IMR-90 (cell line): ENCODE measurements around the gene XAF1. TPM values are rescaled to one million over a fixed set of nuclear protein-coding genes. Genes with fewer than 3 reads are reported as not detected.

Source experiments
- ATAC-seq: fragments of 200-7000 bp; cut with Tn5 transposase; 2 replicates; pipeline ENCODE4 v1.9.1; 2020; ENCODE audit warnings: low read depth, mild to moderate bottlenecking, moderate library complexity
- BruUV-seq: library from RNA; stranded (reverse); fragments of 400-500 nt; replicated peaks from 2 replicates; lab custom pipeline; 2021; lab: Mats Ljungman, UMichigan
- CTCF ChIA-PET: fragments of 300-600 bp; formaldehyde crosslinking; extraction: SDS; loops from one replicate; lab custom pipeline; 2021; ENCODE audit warnings: antibody characterized with exemption; lab: Yijun Ruan, JAX
- POLR2A ChIA-PET: fragments of 300-600 bp; sonication (Branson Sonifier 250); formaldehyde crosslinking; loops from one replicate; lab custom pipeline; 2022; ENCODE audit warnings: antibody characterized with exemption; ENCODE audit not compliant: unreplicated experiment; lab: Charles Lee
- DNase-seq: peaks from one replicate; pipeline ENCODE4 v3.0.0; 2013
- H2AFZ ChIP-seq: replicated peaks from 2 replicates; pipeline ENCODE3; 2013; ENCODE audit warnings: low read length, mild to moderate bottlenecking; ENCODE audit not compliant: poor library complexity
- H2AK5ac ChIP-seq: 2 replicates; pipeline ENCODE4 v1.6.1; 2013; ENCODE audit warnings: low read depth, low read length, inconsistent platforms
- H2AK9ac ChIP-seq: replicated peaks from 2 replicates; pipeline ENCODE3; 2013; ENCODE audit warnings: mild to moderate bottlenecking, low read depth, low read length, moderate library complexity; ENCODE audit not compliant: poor library complexity
- H2BK120ac ChIP-seq: 2 replicates; pipeline ENCODE4 v1.6.1; 2013; ENCODE audit warnings: low read depth, low read length, inconsistent platforms
- H2BK15ac ChIP-seq: 3 replicates; pipeline ENCODE4 v1.6.1; 2013; ENCODE audit warnings: low read depth, low read length, inconsistent platforms
- H2BK20ac ChIP-seq: 2 replicates; pipeline ENCODE4 v1.6.1; 2013; ENCODE audit warnings: low read depth, mild to moderate bottlenecking, inconsistent platforms, low read length, moderate library complexity
- H2BK5ac ChIP-seq: 2 replicates; pipeline ENCODE4 v1.6.1; 2013; ENCODE audit warnings: mild to moderate bottlenecking, low read depth, low read length, inconsistent platforms; ENCODE audit not compliant: poor library complexity, severe bottlenecking
- H3K14ac ChIP-seq: replicated peaks from 2 replicates; pipeline ENCODE4 v1.6.1; 2013; ENCODE audit warnings: low read depth, low read length, inconsistent platforms
- H3K18ac ChIP-seq: 2 replicates; pipeline ENCODE4 v1.6.1; 2013; ENCODE audit warnings: low read depth, low read length, control low read depth
- H3K23ac ChIP-seq: 2 replicates; pipeline ENCODE4 v1.6.1; 2013; ENCODE audit warnings: low read depth, low read length, inconsistent platforms
- H3K27ac ChIP-seq: 2 replicates; pipeline ENCODE4 v1.5.1; 2013; ENCODE audit warnings: mild to moderate bottlenecking, control low read depth, low read length; ENCODE audit not compliant: insufficient read depth
- H3K27me3 ChIP-seq: 2 replicates; pipeline ENCODE4 v1.6.1; 2013; ENCODE audit warnings: low read length; ENCODE audit not compliant: control insufficient read depth, insufficient read depth
- H3K36me3 ChIP-seq: 2 replicates; pipeline ENCODE4 v1.6.1; 2013; ENCODE audit warnings: low read length, mixed read lengths; ENCODE audit not compliant: control insufficient read depth, insufficient read depth
- H3K4ac ChIP-seq: 2 replicates; pipeline ENCODE4 v1.6.1; 2013; ENCODE audit warnings: low read depth, low read length, inconsistent platforms
- H3K4me1 ChIP-seq: 2 replicates; pipeline ENCODE4 v1.6.1; 2013; ENCODE audit warnings: low read length, mixed read lengths; ENCODE audit not compliant: control insufficient read depth, insufficient read depth
- H3K4me2 ChIP-seq: 2 replicates; pipeline ENCODE4 v1.6.1; 2013; ENCODE audit warnings: low read depth, mild to moderate bottlenecking, control low read depth, low read length, moderate library complexity
- H3K4me3 ChIP-seq: 2 replicates; pipeline ENCODE4 v1.5.1; 2013; ENCODE audit warnings: low read depth, mild to moderate bottlenecking, control low read depth, low read length, moderate library complexity; ENCODE audit not compliant: insufficient read depth
- H3K56ac ChIP-seq: 2 replicates; pipeline ENCODE4 v1.6.1; 2013; ENCODE audit warnings: low read length, inconsistent platforms; ENCODE audit not compliant: insufficient read depth; ENCODE audit errors: extremely low read depth
- H3K79me1 ChIP-seq, 2 experiments: 2 replicates each; pipeline ENCODE4 v1.6.1; 2013; ENCODE audit warnings: low read length in 2 of 2, inconsistent platforms in 1 of 2, low read depth in 1 of 2
- H3K9ac ChIP-seq: 2 replicates; pipeline ENCODE4 v1.6.1; 2013; ENCODE audit warnings: low read depth, low read length, control low read depth
- H3K9me1 ChIP-seq: 2 replicates; pipeline ENCODE4 v1.6.1; 2013; ENCODE audit warnings: low read length, inconsistent platforms; ENCODE audit not compliant: insufficient read depth
- H3K9me3 ChIP-seq: 2 replicates; pipeline ENCODE4 v1.6.1; 2013; ENCODE audit warnings: low read length; ENCODE audit not compliant: control insufficient read depth, insufficient read depth
- H4K20me1 ChIP-seq: 2 replicates; pipeline ENCODE4 v1.6.1; 2013; ENCODE audit warnings: low read length, inconsistent platforms; ENCODE audit not compliant: insufficient read depth
- H4K5ac ChIP-seq: 2 replicates; pipeline ENCODE4 v1.6.1; 2013; ENCODE audit warnings: mild to moderate bottlenecking, low read depth, low read length, control low read depth
- H4K8ac ChIP-seq, 2 experiments: 2 replicates each; pipeline ENCODE4 v1.6.1; 2013; ENCODE audit warnings: low read depth in 2 of 2, low read length in 2 of 2, control low read depth in 1 of 2, inconsistent platforms in 1 of 2
- H4K91ac ChIP-seq: 2 replicates; pipeline ENCODE4 v1.6.1; 2013; ENCODE audit warnings: low read depth, low read length, inconsistent platforms; ENCODE audit not compliant: insufficient read depth
- BHLHE40 ChIP-seq: fragments of 150-350 bp; IDR thresholded peaks from 2 replicates; pipeline ENCODE4 v1.6.1; 2016; ENCODE audit warnings: mild to moderate bottlenecking, low read depth, low read length
- CEBPB ChIP-seq: IDR thresholded peaks from 2 replicates; pipeline ENCODE4 v1.6.1; 2012; ENCODE audit warnings: low read depth, low read length, improper control_type of control experiment
- CHD1 ChIP-seq: IDR thresholded peaks from 2 replicates; pipeline ENCODE4 v1.6.1; 2012; ENCODE audit warnings: low read depth, low read length, improper control_type of control experiment
- FOS ChIP-seq: fragments of 150-350 bp; IDR thresholded peaks from 2 replicates; pipeline ENCODE4 v1.6.1; 2016; ENCODE audit warnings: low read depth, low read length
- MAFK ChIP-seq: IDR thresholded peaks from 2 replicates; pipeline ENCODE4 v1.6.1; 2012; ENCODE audit warnings: low read depth, low read length, improper control_type of control experiment
- MAZ ChIP-seq: IDR thresholded peaks from 2 replicates; pipeline ENCODE4 v1.6.1; 2012; ENCODE audit warnings: low read depth, mild to moderate bottlenecking, low read length, improper control_type of control experiment, moderate library complexity, borderline replicate concordance
- MXI1 ChIP-seq: IDR thresholded peaks from 2 replicates; pipeline ENCODE4 v1.6.1; 2012; ENCODE audit warnings: low read depth, mild to moderate bottlenecking, low read length, moderate library complexity, borderline replicate concordance
- NFE2L2 ChIP-seq: fragments of 150-350 bp; IDR thresholded peaks from 2 replicates; pipeline ENCODE4 v1.6.1; 2016; ENCODE audit warnings: low read depth, mild to moderate bottlenecking, low read length
- POLR2A ChIP-seq: IDR thresholded peaks from 2 replicates; pipeline ENCODE4 v1.6.1; 2012; ENCODE audit warnings: mild to moderate bottlenecking, low read depth, low read length
- RAD21 ChIP-seq: IDR thresholded peaks from 2 replicates; pipeline ENCODE4 v1.6.1; 2012; ENCODE audit warnings: low read length, improper control_type of control experiment
- RCOR1 ChIP-seq: IDR thresholded peaks from 2 replicates; pipeline ENCODE4 v1.6.1; 2012; ENCODE audit warnings: mild to moderate bottlenecking, low read length, improper control_type of control experiment; ENCODE audit not compliant: insufficient replicate concordance
- RFX5 ChIP-seq: IDR thresholded peaks from 2 replicates; pipeline ENCODE4 v1.8.0; 2012; ENCODE audit warnings: low read depth, mild to moderate bottlenecking, low read length, moderate library complexity
- SMC3 ChIP-seq: fragments of 150-350 bp; IDR thresholded peaks from 2 replicates; pipeline ENCODE4 v1.6.1; 2016; ENCODE audit warnings: low read depth, mild to moderate bottlenecking, antibody characterized with exemption, low read length, moderate library complexity
- WGBS, 2 experiments: methylation state at CpG; one replicate each; pipeline versions ENCODE4 v1.1.5 to v1.1.7; 2013; ENCODE audit warnings: missing lambda C conversion rate in 2 of 2; ENCODE audit not compliant: insufficient read length in 1 of 2; ENCODE audit errors: extremely low coverage in 2 of 2; 5-methylcytosine and 5-hydroxymethylcytosine counted together
- dilution Hi-C: fragments of 300-500 bp; cut with HindIII; formaldehyde crosslinking; loops from one replicate; pipeline ENCODE4 v1.14.3; 2018; ENCODE audit warnings: low sequenced_read_pairs; ENCODE audit not compliant: unreplicated experiment
- in situ Hi-C: fragments of 300-500 bp; cut with MboI; formaldehyde crosslinking; loops from 3 replicates; pipeline ENCODE4 v1.14.3; 2019; ENCODE audit warnings: low sequenced_read_pairs, inconsistent platforms, mixed read lengths
- intact Hi-C: fragments of 100-400 bp; cut with micrococcal nuclease; formaldehyde crosslinking; loops from 2 replicates; pipeline ENCODE4 v1.10.0; 2022
- polyA plus RNA-seq, 3 experiments: library from polyadenylated mRNA; depleted of rRNA; stranded (reverse); fragments of >200 nt; gene quantifications; 2 replicates each; pipeline ENCODE4 v1.2.3, GENCODE V29; 2012; ENCODE audit warnings: low replicate concordance in 1 of 3
- total RNA-seq: library from RNA; depleted of rRNA; stranded (reverse); fragments of >200 nt; gene quantifications from 2 replicates; pipeline ENCODE4 v1.2.3, GENCODE V29; 2012
- TF ChIP-seq, protein P1 (sequence below): conservative IDR thresholded peaks from 2 replicates; pipeline ENCODE4 v1.5.1; 2012; ENCODE audit warnings: mild to moderate bottlenecking, low read depth, low read length, improper control_type of control experiment
- TF ChIP-seq, protein P2 (sequence below): fragments of 150-350 bp; IDR thresholded peaks from 2 replicates; pipeline ENCODE4 v1.6.1; 2016; ENCODE audit warnings: low read depth, mild to moderate bottlenecking, low read length, moderate library complexity, borderline replicate concordance
- TF ChIP-seq, protein P3 (sequence below): fragments of 150-350 bp; IDR thresholded peaks from 2 replicates; pipeline ENCODE4 v1.6.1; 2017; ENCODE audit warnings: mild to moderate bottlenecking, antibody characterized with exemption, low read length, low read depth

The XAF1 gene
- total and polyA plus RNA-seq, 2 of the 4 experiments (the other 2 are of a cell fraction): 1.3 to 3.9 TPM

DNA sequence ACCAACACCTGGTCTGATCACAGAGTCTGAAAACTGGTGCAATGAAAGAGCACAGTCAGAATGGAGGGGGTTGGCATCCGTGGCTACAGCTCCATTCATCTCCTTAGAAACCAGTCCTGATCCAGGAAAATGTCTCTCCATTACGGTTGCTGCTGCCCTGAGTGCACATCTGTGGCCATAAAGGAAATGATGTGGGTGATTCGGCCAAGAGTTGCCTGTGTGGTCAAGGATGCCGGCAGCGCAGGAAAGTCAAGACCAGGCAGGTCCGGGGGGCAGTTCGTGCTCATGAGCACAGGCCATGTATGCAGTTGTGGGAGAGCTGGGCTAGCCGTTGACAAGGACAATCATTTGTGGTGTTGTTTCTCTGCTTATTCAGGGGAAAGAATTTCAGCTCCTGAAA, 5.9 kb downstream of the XAF1 start:
- no peak overlapping the region for H2BK120ac ChIP-seq
- ChIA-PET CTCF (no interaction called here), POLR2A (no interaction called here)
- no peak overlapping the region for H2BK5ac ChIP-seq
- H2AK9ac ChIP-seq: no peak overlapping the region
- no peak overlapping the region for H3K23ac ChIP-seq
- no peak overlapping the region for H4K5ac ChIP-seq
- no peak overlapping the region for H2AFZ ChIP-seq
- no peak overlapping the region for H3K4ac ChIP-seq
- ATAC-seq: no peak
- H2AK5ac ChIP-seq: no peak overlapping the region
- no peaks in the 10 kb centered on the region for H3K36me3 ChIP-seq
- WGBS, 2 experiments: no CpG with 5 or more reads among the region's 8 CpGs
- no peaks in the 10 kb centered on the region for H3K9me1 ChIP-seq
- peaks cover 5% of the 10 kb centered on the region for H3K27me3 ChIP-seq
- TF ChIP-seq MXI1 (no peak), CHD1 (no peak), FOS (no peak), POLR2A (no peak), CEBPB (no peak), RAD21 (no peak), RCOR1 (no peak), MAZ (no peak), RFX5 (no peak), BHLHE40 (no peak), SMC3 (no peak), NFE2L2 (no peak), MAFK (no peak)
- TF ChIP-seq, protein P1, sequence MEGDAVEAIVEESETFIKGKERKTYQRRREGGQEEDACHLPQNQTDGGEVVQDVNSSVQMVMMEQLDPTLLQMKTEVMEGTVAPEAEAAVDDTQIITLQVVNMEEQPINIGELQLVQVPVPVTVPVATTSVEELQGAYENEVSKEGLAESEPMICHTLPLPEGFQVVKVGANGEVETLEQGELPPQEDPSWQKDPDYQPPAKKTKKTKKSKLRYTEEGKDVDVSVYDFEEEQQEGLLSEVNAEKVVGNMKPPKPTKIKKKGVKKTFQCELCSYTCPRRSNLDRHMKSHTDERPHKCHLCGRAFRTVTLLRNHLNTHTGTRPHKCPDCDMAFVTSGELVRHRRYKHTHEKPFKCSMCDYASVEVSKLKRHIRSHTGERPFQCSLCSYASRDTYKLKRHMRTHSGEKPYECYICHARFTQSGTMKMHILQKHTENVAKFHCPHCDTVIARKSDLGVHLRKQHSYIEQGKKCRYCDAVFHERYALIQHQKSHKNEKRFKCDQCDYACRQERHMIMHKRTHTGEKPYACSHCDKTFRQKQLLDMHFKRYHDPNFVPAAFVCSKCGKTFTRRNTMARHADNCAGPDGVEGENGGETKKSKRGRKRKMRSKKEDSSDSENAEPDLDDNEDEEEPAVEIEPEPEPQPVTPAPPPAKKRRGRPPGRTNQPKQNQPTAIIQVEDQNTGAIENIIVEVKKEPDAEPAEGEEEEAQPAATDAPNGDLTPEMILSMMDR: no peak
- TF ChIP-seq, protein P2, sequence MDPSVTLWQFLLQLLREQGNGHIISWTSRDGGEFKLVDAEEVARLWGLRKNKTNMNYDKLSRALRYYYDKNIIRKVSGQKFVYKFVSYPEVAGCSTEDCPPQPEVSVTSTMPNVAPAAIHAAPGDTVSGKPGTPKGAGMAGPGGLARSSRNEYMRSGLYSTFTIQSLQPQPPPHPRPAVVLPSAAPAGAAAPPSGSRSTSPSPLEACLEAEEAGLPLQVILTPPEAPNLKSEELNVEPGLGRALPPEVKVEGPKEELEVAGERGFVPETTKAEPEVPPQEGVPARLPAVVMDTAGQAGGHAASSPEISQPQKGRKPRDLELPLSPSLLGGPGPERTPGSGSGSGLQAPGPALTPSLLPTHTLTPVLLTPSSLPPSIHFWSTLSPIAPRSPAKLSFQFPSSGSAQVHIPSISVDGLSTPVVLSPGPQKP: no peak
- TF ChIP-seq, protein P3, sequence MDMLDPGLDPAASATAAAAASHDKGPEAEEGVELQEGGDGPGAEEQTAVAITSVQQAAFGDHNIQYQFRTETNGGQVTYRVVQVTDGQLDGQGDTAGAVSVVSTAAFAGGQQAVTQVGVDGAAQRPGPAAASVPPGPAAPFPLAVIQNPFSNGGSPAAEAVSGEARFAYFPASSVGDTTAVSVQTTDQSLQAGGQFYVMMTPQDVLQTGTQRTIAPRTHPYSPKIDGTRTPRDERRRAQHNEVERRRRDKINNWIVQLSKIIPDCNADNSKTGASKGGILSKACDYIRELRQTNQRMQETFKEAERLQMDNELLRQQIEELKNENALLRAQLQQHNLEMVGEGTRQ: no peak
- H3K79me1 ChIP-seq: no peaks in the 10 kb centered on the region
- H3K9me3 ChIP-seq: no peaks in the 10 kb centered on the region
- no peak overlapping the region for H2BK20ac ChIP-seq
- H3K18ac ChIP-seq: no peak overlapping the region
- no peak overlapping the region for H3K4me2 ChIP-seq
- no peaks in the 10 kb centered on the region for H3K4me1 ChIP-seq
- H3K27ac ChIP-seq: no peak overlapping the region
- no TSS peak for BruUV-seq
- in situ Hi-C loops: no loop called here
- H3K4me3 ChIP-seq: no peak overlapping the region
- no peak overlapping the region for H4K91ac ChIP-seq
- intact Hi-C loops: no loop called here
- H4K8ac ChIP-seq: no peak overlapping the region
- H2BK15ac ChIP-seq: no peak overlapping the region
- H3K14ac ChIP-seq: no peak overlapping the region
- no peaks in the 10 kb centered on the region for H4K20me1 ChIP-seq
- H3K56ac ChIP-seq: no peak overlapping the region
- H3K9ac ChIP-seq: no peak overlapping the region
- no peak for DNase-seq
- dilution Hi-C loops: no loop called here
